ENCODE results near the gene ADCY1.

Gene ADCY1

GRCh38 chr7:45578467-45578866 is 4.3 kb downstream of the ADCY1 start:
- no peak for DNase-seq

GRCh38 chr7:45579391-45579801 is 5.2 kb downstream of the ADCY1 start:
- DNase-seq: no peak

- no peak for DNase-seq
These were observed 6.1 kb downstream of the ADCY1 start for GRCh38 chr7:45580053-45580872.

GRCh38 chr7:45581271-45581780 is 7.2 kb downstream of the ADCY1 start:
- no peak for DNase-seq

GRCh38 chr7:45582136-45582749 is 8.1 kb downstream of the ADCY1 start:
- no peak for DNase-seq

GRCh38 chr7:45582868-45583277 is 8.7 kb downstream of the ADCY1 start:
- DNase-seq: no peak

GRCh38 chr7:45583296-45583695 is 9.1 kb downstream of the ADCY1 start:
- no peak for DNase-seq

- DNase-seq: no peak
These were observed 10.4 kb downstream of the ADCY1 start for GRCh38 chr7:45584261-45585210.

GRCh38 chr7:45585628-45586027 is 11.5 kb downstream of the ADCY1 start:
- no peak for DNase-seq

GRCh38 chr7:45586542-45587520 is 12.7 kb downstream of the ADCY1 start:
- DNase-seq: no peak

GRCh38 chr7:45588466-45588865 is 14.3 kb downstream of the ADCY1 start:
- no peak for DNase-seq

GRCh38 chr7:45589061-45589460 is 14.9 kb downstream of the ADCY1 start:
- no peak for DNase-seq

- DNase-seq: no peak
These were observed 15.9 kb downstream of the ADCY1 start for GRCh38 chr7:45589915-45590678.

GRCh38 chr7:45590679-45591057 is 16.5 kb downstream of the ADCY1 start:
- no peak for DNase-seq

- no peak for DNase-seq
These were observed 17.1 kb downstream of the ADCY1 start for GRCh38 chr7:45591101-45591906.

GRCh38 chr7:45592230-45592991 is 18.2 kb downstream of the ADCY1 start:
- no peak for DNase-seq

GRCh38 chr7:45593121-45593541 is 19.0 kb downstream of the ADCY1 start:
- DNase-seq: no peak

- no peak for DNase-seq
These were observed 19.7 kb downstream of the ADCY1 start for GRCh38 chr7:45593877-45594276.

All from CD4-positive, alpha-beta T cell treated with Interleukin-12 subunit alpha and Interleukin-12 subunit beta, for 1 hour (primary cell).